SK-N-SH (cell line): ENCODE data around the gene TPD52L2. TPM values are rescaled to one million over a fixed set of nuclear protein-coding genes. Genes with fewer than 3 reads are reported as not detected.

Experiments used
- CTCF ChIA-PET: fragments of 300-600, 350-600 bp; formaldehyde crosslinking; extraction: SDS; loops from one replicate; lab custom pipeline; 2021; lab: Yijun Ruan, JAX
- POLR2A ChIA-PET: fragments of 350-600 bp; sonication (Branson Sonifier 250); formaldehyde crosslinking; extraction: SDS; loops from one replicate; lab custom pipeline; 2020; ENCODE audit warnings: antibody characterized with exemption, inconsistent platforms; lab: Yijun Ruan, JAX
- DNase-seq: peaks from one replicate; pipeline ENCODE4 v3.0.0; 2012
- H2AFZ ChIP-seq: fragments of 200-600 bp; sonication (generic); 2 replicates; pipeline ENCODE4 v1.8.1; 2016; ENCODE audit warnings: antibody characterized with exemption, mild to moderate bottlenecking, low read depth
- H3F3A ChIP-seq: fragments of 200-600 bp; sonication (generic); replicated peaks from 2 replicates; pipeline ENCODE3; 2016; ENCODE audit warnings: antibody characterized with exemption, mild to moderate bottlenecking; ENCODE audit not compliant: insufficient read depth
- H3K27ac ChIP-seq, 2 experiments: fragments of 200-500 bp in 1 of 2; fragments of 200-600 bp in 1 of 2; sonication (Bioruptor generic) in 1 of 2; sonication (generic), shearing (Covaris generic) in 1 of 2; 2 replicates each; pipeline versions ENCODE4 v1.5.1 to v1.6.1; 2014 to 2016; ENCODE audit warnings: low read depth in 2 of 2, inconsistent platforms in 1 of 2, low read length in 1 of 2, mild to moderate bottlenecking in 1 of 2, mixed read lengths in 1 of 2
- H3K27me3 ChIP-seq: fragments of 200-600 bp; sonication (generic), shearing (Covaris generic); 2 replicates; pipeline ENCODE4 v1.6.1; 2016; ENCODE audit warnings: mixed run types; ENCODE audit not compliant: insufficient read depth
- H3K36me3 ChIP-seq, 2 experiments: fragments of 200-500 bp in 1 of 2; fragments of 200-600 bp in 1 of 2; sonication (Bioruptor generic) in 1 of 2; sonication (generic) in 1 of 2; replicated peaks in 1 of 2; 2 replicates each; pipeline versions ENCODE3 to v1.5.1; 2014 to 2016; ENCODE audit warnings: low read length in 1 of 2, mild to moderate bottlenecking in 1 of 2; ENCODE audit not compliant: insufficient read depth in 2 of 2, control insufficient read depth in 1 of 2
- H3K4me1 ChIP-seq, 2 experiments: fragments of 200-500 bp in 1 of 2; fragments of 200-600 bp in 1 of 2; sonication (Bioruptor generic) in 1 of 2; sonication (generic), shearing (Covaris generic) in 1 of 2; 2 replicates each; pipeline versions ENCODE4 v1.5.1 to v1.6.1; 2014 to 2016; ENCODE audit warnings: low read depth in 1 of 2, low read length in 1 of 2, mixed run types in 1 of 2; ENCODE audit not compliant: insufficient read depth in 2 of 2, control insufficient read depth in 1 of 2
- H3K4me2 ChIP-seq: fragments of 200-600 bp; sonication (generic), shearing (Covaris generic); 2 replicates; pipeline ENCODE4 v1.6.1; 2017; ENCODE audit warnings: mixed run types
- H3K4me3 ChIP-seq, 2 experiments: fragments of 200-500 bp in 1 of 2; fragments of 200-600 bp in 1 of 2; sonication (Bioruptor generic) in 1 of 2; sonication (generic), shearing (Covaris generic) in 1 of 2; 2 replicates each; pipeline versions ENCODE4 v1.5.1 to v1.8.1; 2014 to 2016; ENCODE audit warnings: low read depth in 2 of 2, inconsistent platforms in 1 of 2, low read length in 1 of 2, mild to moderate bottlenecking in 1 of 2, mixed read lengths in 1 of 2, moderate library complexity in 1 of 2
- H3K79me2 ChIP-seq: fragments of 200-600 bp; sonication (generic); 2 replicates; pipeline ENCODE4 v1.8.1; 2017; ENCODE audit warnings: mild to moderate bottlenecking; ENCODE audit not compliant: insufficient read depth
- H3K9ac ChIP-seq: fragments of 200-600 bp; sonication (generic); 2 replicates; pipeline ENCODE4 v1.6.1; 2017; ENCODE audit warnings: mixed run types
- H3K9me2 ChIP-seq: fragments of 200-600 bp; sonication (generic); 2 replicates; pipeline ENCODE4 v1.6.1; 2017; ENCODE audit warnings: mixed run types
- H3K9me3 ChIP-seq: fragments of 200-600 bp; sonication (generic); 2 replicates; pipeline ENCODE4 v1.6.1; 2017; ENCODE audit warnings: mixed run types, mild to moderate bottlenecking, moderate library complexity
- H4K20me1 ChIP-seq: fragments of 200-600 bp; sonication (generic); 2 replicates; pipeline ENCODE4 v1.6.1; 2017; ENCODE audit warnings: mild to moderate bottlenecking, mixed run types; ENCODE audit not compliant: insufficient read depth
- CHD2 ChIP-seq: fragments of 150-350 bp; IDR thresholded peaks from 2 replicates; pipeline ENCODE4 v1.6.1; 2018; ENCODE audit warnings: low read length; ENCODE audit not compliant: partially characterized antibody
- CTCF ChIP-seq: fragments of 200-600 bp; sonication (generic); IDR thresholded peaks from 2 replicates; pipeline ENCODE4 v1.6.1; 2017; ENCODE audit warnings: antibody characterized with exemption, mild to moderate bottlenecking, moderate library complexity
- EP300 ChIP-seq, 2 experiments: IDR thresholded peaks; 2 replicates each; pipeline versions ENCODE4 v1.4.0 to v1.6.1; 2012; ENCODE audit warnings: borderline replicate concordance in 1 of 2, low read depth in 1 of 2, low read length in 1 of 2
- EZH2phosphoT487 ChIP-seq: fragments of 200-600 bp; sonication (generic); IDR thresholded peaks from 2 replicates; pipeline ENCODE4 v1.6.1; 2017; ENCODE audit warnings: low read depth, mixed run types, mild to moderate bottlenecking, antibody characterized with exemption, moderate library complexity, borderline replicate concordance
- FOSL2 ChIP-seq: IDR thresholded peaks from 2 replicates; pipeline ENCODE4 v1.4.0; 2012; ENCODE audit warnings: low read depth, mild to moderate bottlenecking, moderate library complexity, borderline replicate concordance
- FOXJ3 ChIP-seq: sonication (generic); formaldehyde crosslinking; IDR thresholded peaks from 2 replicates; pipeline ENCODE4 v1.5.1; 2020; ENCODE audit warnings: mild to moderate bottlenecking, missing genetic modification reagents
- GABPA ChIP-seq: IDR thresholded peaks from 2 replicates; pipeline ENCODE4 v1.4.0; 2012; ENCODE audit warnings: low read depth, mild to moderate bottlenecking
- GATA2 ChIP-seq: sonication (generic); formaldehyde crosslinking; IDR thresholded peaks from 2 replicates; pipeline ENCODE4 v1.5.0; 2020; ENCODE audit warnings: mild to moderate bottlenecking, missing genetic modification reagents
- JUND ChIP-seq: IDR thresholded peaks from 2 replicates; pipeline ENCODE4 v1.4.0; 2012
- PBX3 ChIP-seq: IDR thresholded peaks from 2 replicates; pipeline ENCODE4; 2012
- RAD21 ChIP-seq: IDR thresholded peaks from 2 replicates; pipeline ENCODE4 v1.6.1; 2012; ENCODE audit warnings: mild to moderate bottlenecking, low read length
- RCOR1 ChIP-seq: fragments of 150-350 bp; IDR thresholded peaks from 2 replicates; pipeline ENCODE4 v1.6.1; 2017; ENCODE audit warnings: antibody characterized with exemption, low read length
- REST ChIP-seq: IDR thresholded peaks from 2 replicates; pipeline ENCODE4 v1.6.1; 2012; ENCODE audit warnings: mild to moderate bottlenecking, low read depth, low read length, moderate library complexity
- RFX5 ChIP-seq: IDR thresholded peaks from 2 replicates; pipeline ENCODE4 v1.6.1; 2012; ENCODE audit warnings: mild to moderate bottlenecking, improper control_type of control experiment, low read length
- RXRA ChIP-seq: IDR thresholded peaks from 2 replicates; pipeline ENCODE4 v1.4.0; 2012; ENCODE audit warnings: low read depth, mild to moderate bottlenecking, borderline replicate concordance
- SIN3A ChIP-seq: IDR thresholded peaks from 2 replicates; pipeline ENCODE4 v1.6.1; 2012; ENCODE audit warnings: low read depth, mild to moderate bottlenecking, low read length, moderate library complexity, borderline replicate concordance
- SMC3 ChIP-seq: IDR thresholded peaks from 2 replicates; pipeline ENCODE4 v1.6.1; 2012; ENCODE audit warnings: low read depth, low read length, improper control_type of control experiment
- USF1 ChIP-seq: IDR thresholded peaks from 2 replicates; pipeline ENCODE4 v1.4.0; 2012; ENCODE audit warnings: low read depth, borderline replicate concordance
- WGBS: methylation state at CpG from one replicate; pipeline ENCODE4 v1.1.6; 2017; ENCODE audit warnings: low lambda C conversion rate; 5-methylcytosine and 5-hydroxymethylcytosine counted together
- polyA plus RNA-seq, 3 experiments: library from polyadenylated mRNA; depleted of rRNA; stranded (reverse); fragments of >200 nt; gene quantifications; 2 replicates each; pipeline ENCODE4 v1.2.3, GENCODE V29; 2012
- TF ChIP-seq, protein P1 (sequence below): fragments of 150-350 bp; IDR thresholded peaks from 2 replicates; pipeline ENCODE4 v1.6.1; 2016; ENCODE audit warnings: mild to moderate bottlenecking, low read depth, low read length
- TF ChIP-seq, protein P2 (sequence below): IDR thresholded peaks from 2 replicates; pipeline ENCODE4 v1.4.0; 2012; ENCODE audit warnings: low read depth, borderline replicate concordance

Gene TPD52L2
- polyA plus RNA-seq, 1 of the 3 experiments (the other 2 are of a cell fraction), result 137 TPM

DNA sequence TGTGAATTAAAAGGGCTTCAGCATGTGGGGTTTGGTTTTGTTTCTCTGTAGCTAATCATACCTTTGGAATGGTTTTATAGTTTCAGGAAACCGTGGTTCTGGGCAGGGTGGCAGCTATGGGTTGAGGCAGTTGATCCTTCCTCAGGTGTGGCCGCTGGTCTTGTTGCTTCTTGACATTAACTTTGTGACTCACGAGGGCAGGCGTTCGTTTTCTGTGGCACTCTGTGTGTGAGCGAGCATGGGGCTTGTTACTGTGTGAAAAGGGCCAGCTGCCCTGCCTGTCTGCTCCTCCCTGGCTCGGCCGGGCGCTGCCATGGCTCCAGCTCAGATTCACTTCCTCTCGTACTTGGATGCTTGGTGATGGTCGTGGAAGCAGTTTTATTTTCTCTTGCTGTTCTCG, 46.1 kb downstream of the TPD52L2 start:
- no peak for DNase-seq
- TF ChIP-seq EP300 (IDR thresholded peaks at IDR 0.05; ENCODE audit: borderline replicate concordance in 1 of 2, low read depth in 1 of 2, low read length in 1 of 2), result no peak
- no peak for TF ChIP-seq CHD2
- no peak for TF ChIP-seq GABPA
- no peak for TF ChIP-seq RXRA
- no peak for TF ChIP-seq FOXJ3 (CRISPR knock-in tag)
- TF ChIP-seq, protein P1, sequence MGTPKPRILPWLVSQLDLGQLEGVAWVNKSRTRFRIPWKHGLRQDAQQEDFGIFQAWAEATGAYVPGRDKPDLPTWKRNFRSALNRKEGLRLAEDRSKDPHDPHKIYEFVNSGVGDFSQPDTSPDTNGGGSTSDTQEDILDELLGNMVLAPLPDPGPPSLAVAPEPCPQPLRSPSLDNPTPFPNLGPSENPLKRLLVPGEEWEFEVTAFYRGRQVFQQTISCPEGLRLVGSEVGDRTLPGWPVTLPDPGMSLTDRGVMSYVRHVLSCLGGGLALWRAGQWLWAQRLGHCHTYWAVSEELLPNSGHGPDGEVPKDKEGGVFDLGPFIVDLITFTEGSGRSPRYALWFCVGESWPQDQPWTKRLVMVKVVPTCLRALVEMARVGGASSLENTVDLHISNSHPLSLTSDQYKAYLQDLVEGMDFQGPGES, result no peak
- no peak for TF ChIP-seq CTCF
- no peak for TF ChIP-seq EZH2phosphoT487
- no peak for TF ChIP-seq GATA2 (CRISPR knock-in tag)
- TF ChIP-seq USF1, result no peak
- TF ChIP-seq RCOR1, result no peak
- no peak for TF ChIP-seq SMC3
- TF ChIP-seq, protein P2, sequence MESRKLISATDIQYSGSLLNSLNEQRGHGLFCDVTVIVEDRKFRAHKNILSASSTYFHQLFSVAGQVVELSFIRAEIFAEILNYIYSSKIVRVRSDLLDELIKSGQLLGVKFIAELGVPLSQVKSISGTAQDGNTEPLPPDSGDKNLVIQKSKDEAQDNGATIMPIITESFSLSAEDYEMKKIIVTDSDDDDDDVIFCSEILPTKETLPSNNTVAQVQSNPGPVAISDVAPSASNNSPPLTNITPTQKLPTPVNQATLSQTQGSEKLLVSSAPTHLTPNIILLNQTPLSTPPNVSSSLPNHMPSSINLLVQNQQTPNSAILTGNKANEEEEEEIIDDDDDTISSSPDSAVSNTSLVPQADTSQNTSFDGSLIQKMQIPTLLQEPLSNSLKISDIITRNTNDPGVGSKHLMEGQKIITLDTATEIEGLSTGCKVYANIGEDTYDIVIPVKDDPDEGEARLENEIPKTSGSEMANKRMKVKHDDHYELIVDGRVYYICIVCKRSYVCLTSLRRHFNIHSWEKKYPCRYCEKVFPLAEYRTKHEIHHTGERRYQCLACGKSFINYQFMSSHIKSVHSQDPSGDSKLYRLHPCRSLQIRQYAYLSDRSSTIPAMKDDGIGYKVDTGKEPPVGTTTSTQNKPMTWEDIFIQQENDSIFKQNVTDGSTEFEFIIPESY, result no peak
- no peak for TF ChIP-seq REST
- TF ChIP-seq RFX5, result no peak
- no peak for TF ChIP-seq RAD21
- TF ChIP-seq PBX3, result no peak
- no peak for TF ChIP-seq SIN3A
- no peak for TF ChIP-seq JUND
- no peak for TF ChIP-seq FOSL2
- Histone ChIP-seq H3K4me1 (peaks cover 0 to 6% of the 10 kb centered on the region in 2 experiments; a peak in 1 of 4 replicates), H3F3A (peaks cover 3% of the 10 kb centered on the region), H2AFZ (no peak overlapping the region), H3K4me2 (no peak overlapping the region), H3K27ac (no peak overlapping the region), H3K4me3 (no peak overlapping the region), H3K27me3 (no peaks in the 10 kb centered on the region), H3K9me2 (no peaks in the 10 kb centered on the region), H3K9ac (no peak overlapping the region), H3K79me2 (peaks cover 100% of the 10 kb centered on the region), H3K9me3 (no peaks in the 10 kb centered on the region), H4K20me1 (peaks cover 85% of the 10 kb centered on the region), H3K36me3 (peaks cover 0 to 7% of the 10 kb centered on the region in 2 experiments)
- 93% methylated on average over 7 of the region's 12 CpGs for WGBS
- ChIA-PET POLR2A (interaction anchor here (0.7 kb wide), 1 partner anchor 20 kb away, joined by 8 read pairs; no protein-coding TSS in a partner anchor), CTCF (interaction anchor here (0.7 to 2.1 kb wide), 3 partner anchors 10 to 292 kb away, joined by 3 to 6 read pairs (median 3); no protein-coding TSS in a partner anchor)
